Measurements from ENCODE around the gene SERHL2. TPM values are rescaled to one million over a fixed set of nuclear protein-coding genes. Genes with fewer than 3 reads are reported as not detected.
"Not testable (repeated sequence)": the region's sequence is repeated elsewhere in the genome, so short reads cannot be mapped to it uniquely, and the experiment has no call there.

Gene SERHL2
- total and polyA plus RNA-seq, 2 experiments from 2014 or later = 1.5 to 2.1 TPM

GRCh38 chr22:42533638-42533977, 20.1 kb upstream of the SERHL2 start (continued):
- TF ChIP-seq CREB1 (CRISPR knock-in tag; IDR thresholded peaks at IDR 0.05; ENCODE audit: low read depth) (no peak), ETS1 (IDR thresholded peaks at IDR 0.05) (no peak), JUNB (IDR thresholded peaks at IDR 0.05; ENCODE audit: unreplicated experiment) (no peak), ZNF331 (CRISPR knock-in tag; IDR thresholded peaks at IDR 0.05; ENCODE audit: low read depth) (no peak), CTCF (conservative IDR thresholded peaks at IDR 0.05; ENCODE audit: low read depth in 2 of 2) (no peak), EZH2 (IDR thresholded peaks at IDR 0.05; ENCODE audit: low read depth, unreplicated experiment) (no peak)

- H3K4me2 ChIP-seq; H3K36me3 ChIP-seq (ENCODE audit: insufficient read depth); H3K9me3 Mint-ChIP-seq; H3K9me2 ChIP-seq (ENCODE audit: insufficient read depth); H4K20me1 ChIP-seq (replicated peaks; ENCODE audit: insufficient read depth); H3K79me2 ChIP-seq (replicated peaks; ENCODE audit: insufficient read depth); H3K4me3 Mint-ChIP-seq; H3K4me1 Mint-ChIP-seq; H3K4me1 ChIP-seq (ENCODE audit: insufficient read depth); H3F3A ChIP-seq (replicated peaks; ENCODE audit: low read depth); H3K4me3 ChIP-seq; ATAC-seq; DNase-seq (ENCODE audit: low spot score); H3K36me3 Mint-ChIP-seq (ENCODE audit: low read depth); H3K27me3 ChIP-seq (ENCODE audit: insufficient read depth); H3K27ac ChIP-seq (ENCODE audit: low read depth); H2AFZ ChIP-seq; H3K27ac Mint-ChIP-seq: not testable (repeated sequence)
- H3K27me3 Mint-ChIP-seq (ENCODE audit: insufficient read depth, low read depth, poor library complexity) = peaks cover 12% of the 10 kb centered on the region
Observed at GRCh38 chr22:42535082-42535731, 18.5 kb upstream of the SERHL2 start.

- H3K36me3 Mint-ChIP-seq (ENCODE audit: low read depth) = no peaks in the 10 kb centered on the region; the same call in 2 of the 3 replicates
- Histone ChIP-seq H3K79me2 (replicated peaks; ENCODE audit: insufficient read depth) (no peaks in the 10 kb centered on the region), H3K4me2 (no peak overlapping the region), H3K36me3 (ENCODE audit: insufficient read depth) (no peaks in the 10 kb centered on the region), H3K9me2 (ENCODE audit: insufficient read depth) (no peaks in the 10 kb centered on the region), H4K20me1 (replicated peaks; ENCODE audit: insufficient read depth) (no peaks in the 10 kb centered on the region), H3K4me1 (ENCODE audit: insufficient read depth) (no peaks in the 10 kb centered on the region), H3K27ac (ENCODE audit: low read depth) (no peak overlapping the region), H2AFZ (no peak overlapping the region; the same call in 1 of the 2 replicates), H3F3A (replicated peaks; ENCODE audit: low read depth) (no peaks in the 10 kb centered on the region), H3K4me3 (no peak overlapping the region), H3K27me3 (ENCODE audit: insufficient read depth) (no peaks in the 10 kb centered on the region)
- no peak overlapping the region for H3K27ac Mint-ChIP-seq
- DNase-seq (ENCODE audit: low spot score) (no peak), ATAC-seq (no peak)
- no peak overlapping the region for H3K4me3 Mint-ChIP-seq
- H3K9me3 Mint-ChIP-seq = 0 out of 3 replicates have a peak, but pooled peaks cover 3% of the 10 kb centered on the region
- peaks cover 9% of the 10 kb centered on the region for H3K27me3 Mint-ChIP-seq (ENCODE audit: insufficient read depth, low read depth, poor library complexity)
- peaks cover 2% of the 10 kb centered on the region; the same call in 1 of the 3 replicates for H3K4me1 Mint-ChIP-seq
- TF ChIP-seq ZNF114 (CRISPR knock-in tag; IDR thresholded peaks at IDR 0.05) = no peak
- no peak for TF ChIP-seq JUNB (IDR thresholded peaks at IDR 0.05; ENCODE audit: unreplicated experiment)
- TF ChIP-seq EZH2 (IDR thresholded peaks at IDR 0.05; ENCODE audit: low read depth, unreplicated experiment) = no peak
- no peak for TF ChIP-seq NANOG (IDR thresholded peaks at IDR 0.05; ENCODE audit: borderline replicate concordance)
- no peak for TF ChIP-seq ETS1 (IDR thresholded peaks at IDR 0.05)
- no peak for TF ChIP-seq CREB1 (CRISPR knock-in tag; IDR thresholded peaks at IDR 0.05; ENCODE audit: low read depth)
- no peak for TF ChIP-seq ZNF331 (CRISPR knock-in tag; IDR thresholded peaks at IDR 0.05; ENCODE audit: low read depth)
- TF ChIP-seq STAT1 (IDR thresholded peaks at IDR 0.05; ENCODE audit: unreplicated experiment) = no peak
- TF ChIP-seq REST (IDR thresholded peaks at IDR 0.05; ENCODE audit: unreplicated experiment) = no peak
Observed at GRCh38 chr22:42536166-42536565, 17.6 kb upstream of the SERHL2 start.

Data from GM23338 (cell line).